Keratinocyte (primary cell): ENCODE results near the gene ADGRB3. TPM values are rescaled to one million over a fixed set of nuclear protein-coding genes. Genes with fewer than 3 reads are reported as not detected.

Experiments used
- DNase-seq: peaks from one replicate; pipeline ENCODE4 v3.0.0-alpha.2; 2011; ENCODE audit warnings: low read depth, missing footprints, low spot score
- FAIRE-seq: peaks from 2 replicates; lab custom pipeline; 2011; peaks lifted over from hg19 to GRCh38; lab: Jason Lieb, UNC
- H2AFZ ChIP-seq: 2 replicates; pipeline ENCODE4 v1.6.0; 2012; ENCODE audit warnings: low read length, control low read depth, inconsistent platforms; ENCODE audit not compliant: control insufficient read depth
- H3K27ac ChIP-seq: 2 replicates; pipeline ENCODE4 v1.5.1; 2011; ENCODE audit warnings: low read length; ENCODE audit not compliant: control insufficient read depth, insufficient read depth
- H3K27me3 ChIP-seq: 3 replicates; pipeline ENCODE4 v1.6.0; 2011; ENCODE audit warnings: low read length; ENCODE audit not compliant: control insufficient read depth, insufficient read depth; ENCODE audit errors: extremely low read depth
- H3K36me3 ChIP-seq, 2 experiments: 2 replicates in 1 of 2; 3 replicates in 1 of 2; pipeline ENCODE4 v1.5.1; 2011; ENCODE audit warnings: low read length in 2 of 2, mild to moderate bottlenecking in 1 of 2; ENCODE audit not compliant: control insufficient read depth in 2 of 2, insufficient read depth in 2 of 2; ENCODE audit errors: extremely low read depth in 1 of 2
- H3K4me1 ChIP-seq: 3 replicates; pipeline ENCODE4 v1.5.1; 2011; ENCODE audit warnings: low read length; ENCODE audit not compliant: control insufficient read depth, insufficient read depth; ENCODE audit errors: extremely low read depth
- H3K4me2 ChIP-seq: 3 replicates; pipeline ENCODE4 v1.6.0; 2011; ENCODE audit warnings: low read depth, low read length; ENCODE audit not compliant: control insufficient read depth, insufficient read depth; ENCODE audit errors: extremely low read depth
- H3K4me3 ChIP-seq, 3 experiments: fragments of 200-600 bp in 1 of 3; sonication (generic) in 1 of 3; 2 replicates in 2 of 3; 3 replicates in 1 of 3; pipeline ENCODE4 v1.5.1; 2011 to 2016; ENCODE audit warnings: low read length in 3 of 3, mild to moderate bottlenecking in 3 of 3, control low read depth in 2 of 3, inconsistent platforms in 1 of 3, low read depth in 1 of 3, mixed read lengths in 1 of 3, mixed run types in 1 of 3, moderate library complexity in 1 of 3; ENCODE audit not compliant: control insufficient read depth in 2 of 3, insufficient read depth in 2 of 3; ENCODE audit errors: extremely low read depth in 1 of 3
- H3K79me2 ChIP-seq: 2 replicates; pipeline ENCODE4 v1.6.0; 2012; ENCODE audit warnings: low read length; ENCODE audit not compliant: control insufficient read depth, insufficient read depth
- H3K9ac ChIP-seq: 3 replicates; pipeline ENCODE4 v1.6.0; 2011; ENCODE audit warnings: low read length; ENCODE audit not compliant: control insufficient read depth, insufficient read depth; ENCODE audit errors: extremely low read depth
- H3K9me1 ChIP-seq: 3 replicates; pipeline ENCODE4 v1.6.0; 2011; ENCODE audit warnings: low read length; ENCODE audit not compliant: control insufficient read depth, insufficient read depth; ENCODE audit errors: extremely low read depth
- H3K9me3 ChIP-seq: 2 replicates; pipeline ENCODE4 v1.5.1; 2012; ENCODE audit warnings: low read depth, low read length; ENCODE audit not compliant: control insufficient read depth
- H4K20me1 ChIP-seq: 3 replicates; pipeline ENCODE4 v1.6.0; 2011; ENCODE audit warnings: low read length; ENCODE audit not compliant: control insufficient read depth, insufficient read depth; ENCODE audit errors: extremely low read depth
- EZH2 ChIP-seq: IDR thresholded peaks from one replicate; pipeline ENCODE4 v1.6.1; 2012; ENCODE audit warnings: inconsistent platforms, mild to moderate bottlenecking, low read length, moderate library complexity
- dilution Hi-C: fragments of 300-500 bp; cut with MboI; formaldehyde crosslinking; loops from one replicate; pipeline ENCODE4 v1.7.0; 2020; ENCODE audit warnings: low sequenced_read_pairs; ENCODE audit not compliant: extremely low pct_ligation_motif_present
- polyA plus RNA-seq, 5 experiments: library from polyadenylated mRNA; depleted of rRNA in 3 of 5; stranded (reverse) in 3 of 5; stranded (forward) in 1 of 5; unstranded in 1 of 5; fragments of >200 nt; gene quantifications; 1 replicate in 1 of 5; 2 replicates in 3 of 5; 3 replicates in 1 of 5; pipeline versions ENCODE4 v1.2.1 to v1.2.3, GENCODE V29; 2011 to 2012; ENCODE audit warnings: missing spikeins in 2 of 5, low read depth in 1 of 5, low replicate concordance in 1 of 5
- TF ChIP-seq, protein P1 (sequence below), 3 experiments: IDR thresholded peaks in 1 of 3; conservative IDR thresholded peaks in 1 of 3; optimal IDR thresholded peaks in 1 of 3; 2 replicates in 2 of 3; 3 replicates in 1 of 3; pipeline versions ENCODE3 to v1.5.1; 2011; ENCODE audit warnings: low read length in 3 of 3, mild to moderate bottlenecking in 3 of 3, moderate library complexity in 2 of 3, control low read depth in 1 of 3, inconsistent platforms in 1 of 3; ENCODE audit not compliant: insufficient read depth in 2 of 3; ENCODE audit errors: extremely low read depth in 1 of 3

The ADGRB3 gene
- polyA plus RNA-seq, 1 donor (not counting 4 experiments of a cell fraction or from before 2014, with no cell fraction given), result not detected

DNA sequence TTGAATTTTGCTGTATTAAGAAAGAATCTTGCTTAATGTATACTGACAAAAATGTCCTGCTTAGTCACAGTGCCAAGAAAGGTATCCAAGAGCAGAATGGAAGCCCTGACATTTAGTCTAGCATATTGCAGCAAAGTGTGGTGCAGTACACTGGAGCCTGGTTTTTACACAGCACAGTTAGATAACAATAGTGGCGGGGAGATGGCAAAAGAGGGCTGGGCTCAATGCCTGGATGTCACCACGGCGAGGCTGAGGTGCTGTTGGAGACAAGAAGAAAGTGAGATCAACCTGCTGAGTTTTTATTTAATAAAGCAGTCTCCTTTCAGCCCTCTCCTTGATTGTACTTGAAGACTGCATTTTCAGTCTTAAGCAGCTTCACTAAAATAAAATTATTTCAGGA lies 735.7 kb downstream of the ADGRB3 start:
- Histone ChIP-seq H2AFZ (no peak overlapping the region), H3K36me3 (no peaks in the 10 kb centered on the region), H3K9me1 (no peaks in the 10 kb centered on the region), H3K27me3 (no peaks in the 10 kb centered on the region), H3K79me2 (no peaks in the 10 kb centered on the region), H4K20me1 (no peaks in the 10 kb centered on the region), H3K4me2 (no peak overlapping the region), H3K9me3 (no peaks in the 10 kb centered on the region), H3K27ac (no peak overlapping the region), H3K9ac (no peak overlapping the region), H3K4me3 (no peak overlapping the region), H3K4me1 (no peaks in the 10 kb centered on the region)
- no peak for DNase-seq
- no peak for FAIRE-seq
- dilution Hi-C loops, result no loop called here
- TF ChIP-seq, protein P1, sequence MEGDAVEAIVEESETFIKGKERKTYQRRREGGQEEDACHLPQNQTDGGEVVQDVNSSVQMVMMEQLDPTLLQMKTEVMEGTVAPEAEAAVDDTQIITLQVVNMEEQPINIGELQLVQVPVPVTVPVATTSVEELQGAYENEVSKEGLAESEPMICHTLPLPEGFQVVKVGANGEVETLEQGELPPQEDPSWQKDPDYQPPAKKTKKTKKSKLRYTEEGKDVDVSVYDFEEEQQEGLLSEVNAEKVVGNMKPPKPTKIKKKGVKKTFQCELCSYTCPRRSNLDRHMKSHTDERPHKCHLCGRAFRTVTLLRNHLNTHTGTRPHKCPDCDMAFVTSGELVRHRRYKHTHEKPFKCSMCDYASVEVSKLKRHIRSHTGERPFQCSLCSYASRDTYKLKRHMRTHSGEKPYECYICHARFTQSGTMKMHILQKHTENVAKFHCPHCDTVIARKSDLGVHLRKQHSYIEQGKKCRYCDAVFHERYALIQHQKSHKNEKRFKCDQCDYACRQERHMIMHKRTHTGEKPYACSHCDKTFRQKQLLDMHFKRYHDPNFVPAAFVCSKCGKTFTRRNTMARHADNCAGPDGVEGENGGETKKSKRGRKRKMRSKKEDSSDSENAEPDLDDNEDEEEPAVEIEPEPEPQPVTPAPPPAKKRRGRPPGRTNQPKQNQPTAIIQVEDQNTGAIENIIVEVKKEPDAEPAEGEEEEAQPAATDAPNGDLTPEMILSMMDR (optimal IDR thresholded peaks at IDR 0.05 in 1 of 3, IDR thresholded peaks at IDR 0.05 in 1 of 3, conservative IDR thresholded peaks at IDR 0.05 in 1 of 3; ENCODE audit: extremely low read depth in 1 of 3, insufficient read depth in 2 of 3, low read length in 3 of 3), result no peak
- TF ChIP-seq EZH2, result no peak

DNA sequence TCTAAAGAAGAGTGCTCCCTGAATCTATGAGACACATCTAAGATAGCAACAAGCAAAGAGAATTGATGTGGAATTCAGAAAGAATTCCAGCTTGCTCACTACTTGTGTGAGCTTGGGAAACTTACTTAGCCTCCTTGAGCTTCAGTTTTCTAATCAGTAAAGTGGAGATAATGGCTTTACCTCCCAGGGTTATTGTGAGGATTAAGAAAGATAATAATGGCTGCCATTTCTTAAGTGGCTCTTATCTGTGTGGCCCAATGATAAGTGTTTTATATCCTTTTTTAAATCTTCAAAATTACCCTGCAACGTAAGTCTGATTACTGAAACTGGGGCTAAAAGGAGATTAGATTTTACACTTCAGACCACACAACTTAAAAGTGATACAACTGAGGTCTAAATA lies 743.2 kb downstream of the ADGRB3 start:
- DNase-seq, result no peak
- no peak overlapping the region for H2AFZ ChIP-seq
- H3K4me2 ChIP-seq, result no peak overlapping the region
- H3K27me3 ChIP-seq, result no peaks in the 10 kb centered on the region
- H3K36me3 ChIP-seq, result no peaks in the 10 kb centered on the region
- TF ChIP-seq, protein P1 (optimal IDR thresholded peaks at IDR 0.05 in 1 of 3, IDR thresholded peaks at IDR 0.05 in 1 of 3, conservative IDR thresholded peaks at IDR 0.05 in 1 of 3; ENCODE audit: extremely low read depth in 1 of 3, insufficient read depth in 2 of 3, low read length in 3 of 3), result no peak
- no peak for TF ChIP-seq EZH2
- no peak for FAIRE-seq
- no peak overlapping the region for H3K27ac ChIP-seq
- H4K20me1 ChIP-seq, result no peaks in the 10 kb centered on the region
- no peaks in the 10 kb centered on the region for H3K4me1 ChIP-seq
- no peak overlapping the region for H3K4me3 ChIP-seq
- dilution Hi-C loops, result no loop called here
- H3K79me2 ChIP-seq, result no peaks in the 10 kb centered on the region
- no peak overlapping the region for H3K9ac ChIP-seq
- H3K9me3 ChIP-seq, result no peaks in the 10 kb centered on the region
- H3K9me1 ChIP-seq, result no peaks in the 10 kb centered on the region
